ENCODE results near the gene STPG3. TPM values are rescaled to one million over a fixed set of nuclear protein-coding genes. Genes with fewer than 3 reads are reported as not detected.
A peak's percentile ranks its signal among the peaks of the same experiment; 100 is the strongest.

Gene STPG3
- total and polyA plus RNA-seq, 2 of the 4 experiments (the other 2 are of a cell fraction) = not detected

DNA sequence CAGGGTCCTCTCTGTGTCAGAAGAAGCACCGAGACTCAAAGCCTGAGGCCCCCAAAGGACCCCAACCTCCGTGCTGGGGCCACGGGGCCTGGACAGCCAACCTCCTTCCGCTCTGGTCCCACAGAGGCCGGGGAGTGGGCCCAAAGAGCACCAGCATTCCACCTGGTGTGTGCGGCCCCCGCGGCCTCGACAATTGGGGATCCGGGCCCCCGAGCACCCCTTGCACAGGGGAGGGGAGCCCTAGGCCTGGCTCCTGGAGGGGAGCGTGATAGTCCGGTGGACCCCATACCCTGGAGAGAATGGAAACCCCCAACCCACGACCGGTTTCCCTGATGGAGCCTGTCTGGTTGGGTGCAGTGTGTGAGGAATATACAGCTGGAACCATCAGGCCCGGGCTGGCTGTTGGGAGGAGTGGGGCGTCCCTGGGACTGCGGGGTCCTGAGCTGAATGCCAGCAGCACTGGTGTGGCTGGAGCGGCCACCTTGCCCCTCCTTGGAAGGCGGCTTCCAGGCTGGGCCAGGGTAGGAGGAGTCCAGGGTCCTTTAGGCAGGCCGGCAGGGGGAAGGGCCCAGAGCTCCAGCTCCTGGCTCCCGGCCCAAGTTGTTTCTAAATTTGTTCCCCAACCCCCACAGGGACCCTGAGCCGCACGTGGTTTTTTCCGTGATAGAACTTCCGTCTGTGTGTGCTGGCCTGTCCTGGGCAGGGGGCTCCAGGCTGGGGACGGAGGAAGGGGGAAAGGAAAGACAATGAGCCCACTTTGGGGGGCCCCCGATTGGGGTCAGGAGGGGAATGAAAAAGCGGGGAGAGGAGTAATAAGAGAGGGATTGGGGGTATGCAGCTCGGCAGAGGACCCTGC is 25.6 kb downstream of the STPG3 start:
- Histone ChIP-seq H4K20me1 (ENCODE audit: insufficient read depth, low read length) (peaks cover 32% of the 10 kb centered on the region), H4K91ac (ENCODE audit: insufficient read depth, low read depth, low read length) (peak overlapping the region; percentile 73), H3K23ac (ENCODE audit: low read depth, low read length) (0 out of 2 replicates have a peak overlapping the region, but pooled peaks have one; percentile 10), H2AK9ac (replicated peaks; ENCODE audit: low read depth, low read length, poor library complexity) (peak overlapping the region; percentile 99), H2BK120ac (ENCODE audit: low read depth, low read length) (peak overlapping the region; percentile 66; the same call in 1 of the 2 replicates), H3K9ac (ENCODE audit: low read depth, low read length) (peak overlapping the region; percentile 39; the same call in 1 of the 2 replicates), H3K79me1 (ENCODE audit: low read depth in 1 of 2, low read length in 2 of 2) (peaks cover 3 to 65% of the 10 kb centered on the region in 2 experiments), H3K4me3 (ENCODE audit: insufficient read depth, low read depth, low read length) (no peak overlapping the region; the same call in 1 of the 2 replicates), H2BK5ac (ENCODE audit: low read depth, low read length, poor library complexity, severe bottlenecking) (peak overlapping the region; percentile 71), H3K4me1 (ENCODE audit: control insufficient read depth, insufficient read depth, low read length) (peaks cover 21% of the 10 kb centered on the region), H3K27ac (ENCODE audit: insufficient read depth, low read length) (peak overlapping the region; percentile 78), H3K36me3 (ENCODE audit: control insufficient read depth, insufficient read depth, low read length) (peaks cover 37% of the 10 kb centered on the region), H3K9me3 (ENCODE audit: control insufficient read depth, insufficient read depth, low read length) (no peaks in the 10 kb centered on the region), H3K56ac (ENCODE audit: extremely low read depth, insufficient read depth, low read length) (no peak overlapping the region), H2AFZ (replicated peaks; ENCODE audit: low read length, poor library complexity) (peak overlapping the region; percentile 88), H4K5ac (ENCODE audit: low read depth, low read length) (peak overlapping the region; percentile 25; the same call in 1 of the 2 replicates), H4K8ac (ENCODE audit: low read depth in 2 of 2, low read length in 2 of 2) (peak overlapping the region; percentile 60 to 86; a peak in 3 of 4 replicates), H3K27me3 (ENCODE audit: control insufficient read depth, insufficient read depth, low read length) (no peaks in the 10 kb centered on the region), H3K14ac (replicated peaks; ENCODE audit: low read depth, low read length) (no peak overlapping the region; the same call in 1 of the 2 replicates), H3K4me2 (ENCODE audit: low read depth, low read length) (peak overlapping the region; percentile 76), H2BK20ac (ENCODE audit: low read depth, low read length) (no peak overlapping the region; the same call in 1 of the 2 replicates), H2BK15ac (ENCODE audit: low read depth, low read length) (0 out of 3 replicates have a peak overlapping the region, but pooled peaks have one; percentile 40), H3K18ac (ENCODE audit: low read depth, low read length) (no peak overlapping the region; the same call in 1 of the 2 replicates), H3K4ac (ENCODE audit: low read depth, low read length) (peak overlapping the region; percentile 82), H3K9me1 (ENCODE audit: insufficient read depth, low read length) (no peaks in the 10 kb centered on the region), H2AK5ac (ENCODE audit: low read depth, low read length) (peak overlapping the region; percentile 91)
- dilution Hi-C loops (cut with HindIII; ENCODE audit: low sequenced_read_pairs, unreplicated experiment) = no loop called here
- ChIA-PET POLR2A (ENCODE audit: unreplicated experiment) (interaction anchor here (0.5 kb wide), 1 partner anchor 10 kb away, joined by 5 read pairs; no protein-coding TSS in a partner anchor), CTCF (no interaction called here)
- 48% methylated on average over 8 of the region's 30 CpGs; no CpG with 5 or more reads in 1 of the 2 experiments for WGBS, 2 experiments (ENCODE audit: extremely low coverage in 2 of 2, insufficient read length in 1 of 2)
- ATAC-seq (ENCODE audit: low read depth) = peak; percentile 43
- intact Hi-C loops (cut with micrococcal nuclease) = no loop called here
- peak; percentile 38 for DNase-seq
- no TSS peak for BruUV-seq (replicated peaks)
- TF ChIP-seq MXI1 (IDR thresholded peaks at IDR 0.05; ENCODE audit: borderline replicate concordance, low read depth, low read length) (peak; percentile 32; the same call in 1 of the 2 replicates), BHLHE40 (IDR thresholded peaks at IDR 0.05; ENCODE audit: low read depth, low read length) (0 out of 2 replicates have a peak, but pooled peaks have one; percentile 9), CEBPB (IDR thresholded peaks at IDR 0.05; ENCODE audit: low read depth, low read length) (no peak)
- TF ChIP-seq, protein P1, sequence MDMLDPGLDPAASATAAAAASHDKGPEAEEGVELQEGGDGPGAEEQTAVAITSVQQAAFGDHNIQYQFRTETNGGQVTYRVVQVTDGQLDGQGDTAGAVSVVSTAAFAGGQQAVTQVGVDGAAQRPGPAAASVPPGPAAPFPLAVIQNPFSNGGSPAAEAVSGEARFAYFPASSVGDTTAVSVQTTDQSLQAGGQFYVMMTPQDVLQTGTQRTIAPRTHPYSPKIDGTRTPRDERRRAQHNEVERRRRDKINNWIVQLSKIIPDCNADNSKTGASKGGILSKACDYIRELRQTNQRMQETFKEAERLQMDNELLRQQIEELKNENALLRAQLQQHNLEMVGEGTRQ (IDR thresholded peaks at IDR 0.05; ENCODE audit: low read depth, low read length) = 0 out of 2 replicates have a peak, but pooled peaks have one; percentile 18
- in situ Hi-C loops (cut with MboI; ENCODE audit: low sequenced_read_pairs) = no loop called here

All from IMR-90 (cell line).